ENCODE measurements around the gene ORM2.
"Not testable (repeated sequence)": the region's sequence is repeated elsewhere in the genome, so short reads cannot be mapped to it uniquely, and the experiment has no call there.

Gene ORM2

DNA sequence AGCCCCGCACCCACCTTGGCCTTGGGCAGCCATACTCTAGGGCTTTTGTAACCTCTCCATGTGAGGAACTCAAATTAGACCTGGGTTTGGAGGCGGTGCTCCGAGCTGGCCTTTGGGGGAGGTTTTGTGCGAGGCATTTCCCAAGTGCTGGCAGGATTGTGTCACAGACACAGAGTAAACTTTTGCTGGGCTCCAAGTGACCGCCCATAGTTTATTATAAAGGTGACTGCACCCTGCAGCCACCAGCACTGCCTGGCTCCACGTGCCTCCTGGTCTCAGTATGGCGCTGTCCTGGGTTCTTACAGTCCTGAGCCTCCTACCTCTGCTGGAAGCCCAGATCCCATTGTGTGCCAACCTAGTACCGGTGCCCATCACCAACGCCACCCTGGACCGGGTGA, at the start of gene ORM2:
TSS of gene ORM2 (plus strand) at position 245 of the 398 bp plus-strand sequence. CDS start at position 281, 36 bp downstream.
- not testable (repeated sequence) for H3K4me3 ChIP-seq (ENCODE audit: low read depth, low read length); DNase-seq (ENCODE audit: low read depth)

DNA sequence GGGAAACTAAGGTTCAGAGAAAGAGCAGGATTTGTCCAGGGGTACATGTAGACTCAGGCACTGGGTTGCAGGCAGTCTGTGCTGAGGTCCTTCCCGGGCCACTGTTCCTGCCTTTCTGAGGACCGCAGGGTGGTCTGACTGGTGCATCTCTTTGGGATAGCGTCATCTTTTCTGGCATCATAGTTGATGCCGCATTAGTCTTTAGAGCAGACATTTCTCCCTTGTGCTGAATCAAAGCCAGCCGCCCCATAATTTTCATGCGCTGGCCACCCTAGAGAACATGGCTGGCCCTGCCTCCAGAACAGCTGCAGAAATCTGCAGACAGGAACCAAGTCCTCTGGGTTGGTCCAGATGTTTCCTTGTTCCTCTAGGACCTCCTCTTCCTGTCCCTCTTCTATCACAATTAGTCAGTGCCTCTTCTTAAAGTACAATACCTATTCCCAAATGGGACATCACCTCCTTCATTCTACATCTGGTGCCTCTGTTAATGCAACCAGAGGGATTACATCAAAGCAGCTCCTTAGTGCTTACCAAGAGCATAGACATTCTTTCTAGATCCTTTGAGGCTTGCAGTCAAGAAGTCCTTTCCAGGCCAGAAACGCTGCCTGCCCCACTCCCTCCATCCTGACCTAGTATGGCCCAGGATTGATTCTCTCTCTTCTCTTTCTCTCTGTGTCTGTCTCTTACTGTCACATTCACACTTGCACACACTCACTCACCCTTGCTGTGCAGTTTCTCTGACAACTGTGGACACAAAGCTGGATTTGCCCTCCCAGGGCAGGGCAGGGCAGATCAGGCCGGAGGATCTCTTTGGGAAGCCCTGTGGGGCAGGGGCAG, 48.8 kb upstream of the ORM2 start:
- DNase-seq (ENCODE audit: low read depth): no peak
- no peak overlapping the region for H3K4me3 ChIP-seq (ENCODE audit: low read depth, low read length)

DNA sequence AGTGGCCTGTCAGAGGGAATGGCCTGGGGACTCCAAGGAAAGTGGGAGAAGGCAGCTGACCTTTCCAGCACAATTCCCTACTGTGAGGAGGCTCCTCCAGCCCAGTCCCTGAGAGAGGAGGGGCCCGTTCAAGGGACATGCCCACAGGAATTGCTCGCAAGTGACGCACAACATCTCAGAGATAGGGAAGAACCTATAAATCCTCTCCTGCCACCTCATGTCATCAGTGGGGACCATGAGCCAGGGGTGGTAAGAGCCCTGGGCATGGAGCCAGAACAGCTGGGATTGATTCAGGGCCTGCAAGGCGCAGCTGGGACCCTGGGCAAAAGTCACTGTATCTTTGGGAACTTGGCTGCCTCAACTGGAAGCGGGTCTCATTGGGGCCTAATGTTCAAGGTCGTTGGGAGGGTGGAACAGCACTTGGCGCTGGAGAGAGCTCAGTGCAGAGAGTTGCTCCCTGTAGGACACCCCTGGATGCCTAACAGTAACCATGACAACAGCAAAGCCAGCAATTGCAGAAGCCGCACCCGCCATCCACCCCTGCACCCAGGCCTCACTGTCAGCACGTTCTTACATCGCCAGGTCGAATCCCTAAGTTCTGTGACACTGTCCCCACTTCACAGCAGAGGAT, 48.1 kb upstream of the ORM2 start:
- H3K4me3 ChIP-seq (ENCODE audit: low read depth, low read length): no peak overlapping the region
- no peak for DNase-seq (ENCODE audit: low read depth)
- TF ChIP-seq, protein P1, sequence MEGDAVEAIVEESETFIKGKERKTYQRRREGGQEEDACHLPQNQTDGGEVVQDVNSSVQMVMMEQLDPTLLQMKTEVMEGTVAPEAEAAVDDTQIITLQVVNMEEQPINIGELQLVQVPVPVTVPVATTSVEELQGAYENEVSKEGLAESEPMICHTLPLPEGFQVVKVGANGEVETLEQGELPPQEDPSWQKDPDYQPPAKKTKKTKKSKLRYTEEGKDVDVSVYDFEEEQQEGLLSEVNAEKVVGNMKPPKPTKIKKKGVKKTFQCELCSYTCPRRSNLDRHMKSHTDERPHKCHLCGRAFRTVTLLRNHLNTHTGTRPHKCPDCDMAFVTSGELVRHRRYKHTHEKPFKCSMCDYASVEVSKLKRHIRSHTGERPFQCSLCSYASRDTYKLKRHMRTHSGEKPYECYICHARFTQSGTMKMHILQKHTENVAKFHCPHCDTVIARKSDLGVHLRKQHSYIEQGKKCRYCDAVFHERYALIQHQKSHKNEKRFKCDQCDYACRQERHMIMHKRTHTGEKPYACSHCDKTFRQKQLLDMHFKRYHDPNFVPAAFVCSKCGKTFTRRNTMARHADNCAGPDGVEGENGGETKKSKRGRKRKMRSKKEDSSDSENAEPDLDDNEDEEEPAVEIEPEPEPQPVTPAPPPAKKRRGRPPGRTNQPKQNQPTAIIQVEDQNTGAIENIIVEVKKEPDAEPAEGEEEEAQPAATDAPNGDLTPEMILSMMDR (IDR thresholded peaks at IDR 0.05; ENCODE audit: control insufficient read depth, extremely low read depth, insufficient read depth): no peak

More for the DNA sequence above, 48.8 kb upstream of the ORM2 start:
- TF ChIP-seq, protein P1 (IDR thresholded peaks at IDR 0.05; ENCODE audit: control insufficient read depth, extremely low read depth, insufficient read depth): no peak

DNA sequence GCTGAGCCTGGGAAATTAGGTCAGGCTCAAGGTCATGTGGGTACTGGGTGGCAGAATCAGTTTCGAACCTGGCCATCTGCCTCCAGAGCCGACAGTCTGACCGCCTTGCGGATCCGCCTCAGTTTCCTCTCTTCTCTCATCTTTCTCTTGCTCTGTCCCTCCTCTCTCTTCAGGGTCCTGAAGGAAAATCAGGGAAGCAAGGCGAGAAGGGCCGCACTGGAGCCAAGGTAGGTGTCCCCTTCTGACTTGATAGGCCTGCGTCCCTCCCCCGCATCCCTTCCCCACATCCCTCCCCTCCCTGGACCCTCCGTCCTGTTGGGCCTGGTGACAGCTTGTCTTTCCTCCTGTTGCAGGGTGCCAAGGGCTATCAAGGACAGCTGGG, 47.6 kb upstream of the ORM2 start:
- no peak for DNase-seq (ENCODE audit: low read depth)
- H3K4me3 ChIP-seq (ENCODE audit: low read depth, low read length): no peak overlapping the region
- TF ChIP-seq, protein P1 (IDR thresholded peaks at IDR 0.05; ENCODE audit: control insufficient read depth, extremely low read depth, insufficient read depth): no peak

DNA sequence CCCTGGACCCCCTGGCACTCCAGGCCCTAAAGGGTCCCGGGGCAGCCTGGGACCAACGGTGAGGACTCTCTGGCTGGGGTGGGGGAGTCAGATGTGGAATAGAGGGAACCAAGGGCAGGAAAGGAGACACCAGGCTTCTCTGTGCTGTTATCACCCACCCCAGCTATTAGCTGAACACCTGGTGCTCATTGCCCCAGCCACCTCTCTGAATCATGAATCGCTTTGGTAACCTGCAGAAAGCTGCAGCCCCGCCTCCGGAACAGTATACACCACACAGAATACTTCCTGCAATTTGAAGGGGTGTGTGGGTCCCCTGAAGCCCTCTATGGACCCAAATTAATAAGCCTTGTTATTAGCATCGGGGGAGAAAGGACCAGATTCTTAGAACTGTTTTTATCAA, 47.2 kb upstream of the ORM2 start:
- no peak for DNase-seq (ENCODE audit: low read depth)
- H3K4me3 ChIP-seq (ENCODE audit: low read depth, low read length): no peak overlapping the region
- TF ChIP-seq, protein P1 (IDR thresholded peaks at IDR 0.05; ENCODE audit: control insufficient read depth, extremely low read depth, insufficient read depth): no peak

DNA sequence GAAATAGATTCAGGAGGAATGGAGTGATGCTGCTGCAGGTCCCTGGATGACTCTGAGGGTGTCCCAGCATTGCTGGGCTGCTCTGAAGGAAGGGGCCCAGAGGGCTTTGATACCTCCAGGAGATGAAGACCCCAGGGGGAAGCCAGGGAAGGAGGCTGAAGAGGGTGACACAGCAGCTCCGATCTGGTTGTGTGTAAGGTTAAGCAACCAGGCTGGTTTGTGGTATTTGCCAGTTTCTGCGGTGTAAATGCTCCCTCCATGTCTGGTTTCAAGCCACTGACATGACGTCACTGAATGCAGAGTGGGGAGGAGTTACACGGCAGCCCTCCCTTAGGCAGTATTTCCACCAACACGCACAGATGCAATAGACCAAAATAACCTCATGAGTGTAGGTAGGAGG, 46.7 kb upstream of the ORM2 start:
- no peak overlapping the region for H3K4me3 ChIP-seq (ENCODE audit: low read depth, low read length)
- no peak for DNase-seq (ENCODE audit: low read depth)
- TF ChIP-seq, protein P1 (IDR thresholded peaks at IDR 0.05; ENCODE audit: control insufficient read depth, extremely low read depth, insufficient read depth): no peak

DNA sequence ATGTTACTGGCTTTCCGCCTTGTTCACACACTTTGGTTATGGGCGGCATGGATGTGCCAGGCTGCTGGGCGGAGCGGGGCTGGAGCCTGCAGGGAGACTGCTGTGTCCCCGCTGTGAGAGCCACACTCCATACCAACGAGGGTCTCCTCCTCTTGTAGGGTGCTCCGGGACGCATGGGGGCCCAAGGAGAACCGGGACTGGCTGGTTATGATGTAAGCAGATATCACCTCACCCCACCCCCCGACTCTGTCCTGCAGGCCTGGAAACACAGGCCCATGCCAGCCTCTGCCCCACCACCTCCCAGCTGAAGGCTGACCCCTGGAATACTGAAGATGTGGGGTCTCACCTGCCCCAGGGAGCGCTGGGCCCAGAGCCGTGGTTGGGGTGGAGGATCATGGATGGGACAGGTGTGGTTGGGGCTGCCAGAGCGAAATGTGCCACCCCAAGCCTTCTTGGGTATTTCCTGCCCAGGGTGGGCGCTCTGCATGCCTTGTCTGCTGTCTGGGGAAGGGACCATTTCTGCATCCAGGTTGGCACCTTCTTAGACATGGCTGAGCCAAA, 46.0 kb upstream of the ORM2 start:
- TF ChIP-seq, protein P1 (IDR thresholded peaks at IDR 0.05; ENCODE audit: control insufficient read depth, extremely low read depth, insufficient read depth): no peak

More for the DNA sequence above, 46.0 kb upstream of the ORM2 start:
- H3K4me3 ChIP-seq (ENCODE audit: low read depth, low read length): no peak overlapping the region
- no peak for DNase-seq (ENCODE audit: low read depth)

Measured in LNCaP clone FGC (cell line).